MM.1S (cell line): Measurements from ENCODE around the gene GARNL3.

ENCODE experiments used
- DNase-seq: peaks from one replicate; pipeline ENCODE4 v3.0.0-alpha.2; 2015
- H2AFZ ChIP-seq: fragments of 300-600 bp; sonication (generic); 2 replicates; pipeline ENCODE4 v1.6.0; 2016; ENCODE audit warnings: antibody characterized with exemption, low read length
- H3F3A ChIP-seq: fragments of 300-600 bp; sonication (generic); 2 replicates; pipeline ENCODE4 v1.6.1; 2016; ENCODE audit warnings: mild to moderate bottlenecking, antibody characterized with exemption, low read length, moderate library complexity, mixed read lengths; ENCODE audit not compliant: insufficient read depth
- H3K27ac ChIP-seq: fragments of 300-600 bp; sonication (generic); 2 replicates; pipeline ENCODE4 v1.5.1; 2016; ENCODE audit warnings: mild to moderate bottlenecking, low read length
- H3K27me3 ChIP-seq: fragments of 300-600 bp; sonication (generic); replicated peaks from 2 replicates; pipeline ENCODE4 v1.6.0; 2016; ENCODE audit warnings: low read length; ENCODE audit not compliant: insufficient read depth
- H3K36me3 ChIP-seq: fragments of 300-600 bp; sonication (generic); replicated peaks from 2 replicates; pipeline ENCODE4 v1.6.1; 2016; ENCODE audit warnings: mild to moderate bottlenecking, low read length, mixed read lengths; ENCODE audit not compliant: insufficient read depth
- H3K4me1 ChIP-seq: fragments of 300-600 bp; sonication (generic); 2 replicates; pipeline ENCODE4 v1.6.1; 2016; ENCODE audit warnings: low read length, mixed read lengths
- H3K4me2 ChIP-seq: fragments of 300-600 bp; sonication (generic); 2 replicates; pipeline ENCODE4 v1.6.0; 2016; ENCODE audit warnings: low read depth, low read length
- H3K4me3 ChIP-seq: fragments of 300-600 bp; sonication (generic); 2 replicates; pipeline ENCODE4 v1.5.1; 2016; ENCODE audit warnings: low read length, mixed read lengths
- H3K79me2 ChIP-seq: fragments of 300-600 bp; sonication (generic); 2 replicates; pipeline ENCODE4 v1.6.1; 2016; ENCODE audit warnings: mixed run types, low read length, mixed read lengths
- H3K9ac ChIP-seq: fragments of 300-600 bp; sonication (generic); 2 replicates; pipeline ENCODE4 v1.6.1; 2016; ENCODE audit warnings: low read length, mixed read lengths
- H3K9me2 ChIP-seq: fragments of 300-600 bp; sonication (generic); replicated peaks from 2 replicates; pipeline ENCODE4 v1.6.1; 2016; ENCODE audit warnings: mild to moderate bottlenecking, low read length, mixed read lengths; ENCODE audit not compliant: insufficient read depth
- H3K9me3 ChIP-seq: fragments of 300-600 bp; sonication (generic); replicated peaks from 2 replicates; pipeline ENCODE4 v1.6.1; 2016; ENCODE audit warnings: mild to moderate bottlenecking, low read length, mixed read lengths; ENCODE audit not compliant: insufficient read depth
- H4K20me1 ChIP-seq: fragments of 300-600 bp; sonication (generic); 2 replicates; pipeline ENCODE4 v1.6.1; 2016; ENCODE audit warnings: mild to moderate bottlenecking, low read length, moderate library complexity, mixed read lengths; ENCODE audit not compliant: insufficient read depth
- CTCF ChIP-seq: fragments of 300-600 bp; sonication (generic); IDR thresholded peaks from 2 replicates; pipeline ENCODE4 v1.5.1; 2016; ENCODE audit warnings: antibody characterized with exemption, low read length, mixed read lengths
- EZH2 ChIP-seq: fragments of 300-600 bp; sonication (generic); optimal IDR thresholded peaks from 2 replicates; pipeline ENCODE3; 2017; ENCODE audit warnings: low read depth, mild to moderate bottlenecking, antibody characterized with exemption, low read length, mixed read lengths
- EZH2phosphoT487 ChIP-seq: fragments of 300-600 bp; sonication (generic); IDR thresholded peaks from 2 replicates; pipeline ENCODE4 v1.6.1; 2018; ENCODE audit warnings: antibody characterized with exemption, low read length

GARNL3 gene

DNA sequence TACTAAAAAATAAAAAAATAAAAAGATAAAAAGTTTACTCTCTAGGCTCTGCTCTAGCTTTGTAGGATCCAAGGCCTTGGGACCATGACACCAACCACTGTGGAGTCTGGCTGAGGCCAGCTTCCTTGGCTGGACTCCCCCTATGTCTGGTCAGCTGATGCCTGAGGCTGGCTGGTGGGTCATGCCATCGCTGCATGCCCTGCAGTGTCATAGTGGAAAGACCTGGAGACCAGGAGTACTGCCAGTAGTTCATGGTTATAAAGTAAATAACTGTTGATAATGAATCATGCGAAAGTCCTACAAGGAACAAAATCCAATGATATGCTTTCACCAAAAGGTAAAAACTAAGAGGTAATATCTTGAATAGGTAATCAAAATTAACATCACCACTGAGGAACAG, 43.2 kb downstream of the GARNL3 start:
- Histone ChIP-seq H3K4me1 (no peaks in the 10 kb centered on the region), H3K4me3 (no peak overlapping the region), H2AFZ (no peak overlapping the region), H3K27me3 (no peaks in the 10 kb centered on the region), H3K9ac (no peak overlapping the region), H3K9me3 (no peaks in the 10 kb centered on the region), H3F3A (no peaks in the 10 kb centered on the region), H4K20me1 (no peaks in the 10 kb centered on the region), H3K27ac (no peak overlapping the region), H3K36me3 (no peaks in the 10 kb centered on the region), H3K79me2 (no peaks in the 10 kb centered on the region), H3K4me2 (no peak overlapping the region), H3K9me2 (no peaks in the 10 kb centered on the region)
- TF ChIP-seq CTCF (no peak), EZH2phosphoT487 (no peak), EZH2 (no peak)
- no peak for DNase-seq

DNA sequence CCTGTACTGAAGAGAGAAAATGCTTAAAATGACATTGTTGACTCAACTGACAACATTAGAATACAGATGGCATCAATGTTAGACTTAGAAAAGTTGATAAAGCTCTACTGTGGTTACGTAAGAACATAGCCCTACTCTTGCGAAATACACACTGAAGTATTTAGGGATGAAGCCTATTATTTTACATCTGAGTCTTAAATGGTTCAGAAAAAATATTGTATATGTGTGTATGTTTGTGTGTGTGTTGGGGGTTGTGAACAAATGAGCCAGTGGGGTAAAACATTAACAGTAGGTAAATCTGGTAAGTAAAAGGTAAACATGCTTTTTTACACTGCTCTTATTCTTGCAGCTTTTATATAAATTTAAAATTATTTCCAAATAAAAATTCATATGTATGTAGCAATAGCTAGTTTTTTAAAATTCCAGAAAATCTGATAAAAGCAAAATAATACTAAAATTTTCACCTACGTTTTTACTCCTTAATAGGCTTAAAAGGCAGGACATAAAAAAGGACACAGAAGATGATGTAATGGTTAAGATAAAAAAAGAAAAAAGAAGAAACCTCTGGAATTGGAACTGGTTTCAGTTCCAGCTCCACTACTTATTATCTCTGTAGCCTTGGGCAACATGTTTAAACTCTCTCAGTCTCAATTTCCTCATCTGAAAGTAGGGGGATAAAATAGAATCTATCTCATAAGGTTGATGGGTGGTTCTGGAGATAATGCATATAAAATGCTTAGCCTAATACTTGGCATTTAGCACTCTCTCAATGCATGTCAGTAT, 44.3 kb downstream of the GARNL3 start:
- H4K20me1 ChIP-seq: no peaks in the 10 kb centered on the region
- no peak overlapping the region for H3K27ac ChIP-seq
- H3K27me3 ChIP-seq: no peaks in the 10 kb centered on the region
- no peak for DNase-seq
- H2AFZ ChIP-seq: no peak overlapping the region
- H3K9me2 ChIP-seq: no peaks in the 10 kb centered on the region
- H3K4me3 ChIP-seq: no peak overlapping the region
- H3K79me2 ChIP-seq: no peaks in the 10 kb centered on the region
- H3K4me2 ChIP-seq: no peak overlapping the region
- H3F3A ChIP-seq: no peaks in the 10 kb centered on the region
- no peak overlapping the region for H3K9ac ChIP-seq
- no peaks in the 10 kb centered on the region for H3K9me3 ChIP-seq
- no peaks in the 10 kb centered on the region for H3K4me1 ChIP-seq
- H3K36me3 ChIP-seq: no peaks in the 10 kb centered on the region
- TF ChIP-seq EZH2phosphoT487 (no peak), EZH2 (no peak), CTCF (no peak)

GRCh38 chr9:127309715-127310114, 45.1 kb downstream of the GARNL3 start:
- no peaks in the 10 kb centered on the region for H3F3A ChIP-seq
- no peak for DNase-seq
- no peak overlapping the region for H2AFZ ChIP-seq
- no peaks in the 10 kb centered on the region for H3K9me3 ChIP-seq
- TF ChIP-seq EZH2phosphoT487: no peak
- no peak for TF ChIP-seq CTCF
- TF ChIP-seq EZH2: no peak
- H3K27me3 ChIP-seq: no peaks in the 10 kb centered on the region
- H3K79me2 ChIP-seq: no peaks in the 10 kb centered on the region
- H3K9ac ChIP-seq: no peak overlapping the region
- no peak overlapping the region for H3K4me3 ChIP-seq
- no peaks in the 10 kb centered on the region for H4K20me1 ChIP-seq
- H3K36me3 ChIP-seq: no peaks in the 10 kb centered on the region
- H3K27ac ChIP-seq: no peak overlapping the region
- no peaks in the 10 kb centered on the region for H3K4me1 ChIP-seq
- H3K4me2 ChIP-seq: no peak overlapping the region
- H3K9me2 ChIP-seq: no peaks in the 10 kb centered on the region
